ENCODE results near the gene OR8B4. TPM values are rescaled to one million over a fixed set of nuclear protein-coding genes. Genes with fewer than 3 reads are reported as not detected.
A peak's percentile ranks its signal among the peaks of the same experiment; 100 is the strongest.
"Not testable (repeated sequence)": the region's sequence is repeated elsewhere in the genome, so short reads cannot be mapped to it uniquely, and the experiment has no call there.

OR8B4 gene
- total and polyA plus RNA-seq, 2 experiments from 2014 or later, result not detected

DNA sequence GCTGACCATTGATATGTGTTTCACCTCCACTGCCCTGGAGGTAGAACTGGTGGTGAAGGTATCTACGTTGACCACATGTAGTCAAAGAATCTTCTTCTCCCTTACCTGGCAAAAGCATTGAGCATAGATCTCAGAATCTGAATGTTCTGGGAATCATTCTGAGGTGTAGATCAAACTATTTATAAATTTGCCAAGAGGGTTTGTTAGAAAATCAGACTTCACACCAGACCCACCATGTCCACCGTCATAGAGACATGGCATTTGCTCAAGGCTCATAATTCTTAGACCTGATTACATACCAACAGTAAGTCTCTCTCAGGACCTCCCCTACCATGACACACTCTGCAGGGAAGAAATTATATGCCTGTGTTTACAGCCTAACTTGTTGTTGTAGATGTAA lies 40.3 kb downstream of the OR8B4 start, which contains the start of gene OR8B2 (continued):
- TF ChIP-seq, protein P1, sequence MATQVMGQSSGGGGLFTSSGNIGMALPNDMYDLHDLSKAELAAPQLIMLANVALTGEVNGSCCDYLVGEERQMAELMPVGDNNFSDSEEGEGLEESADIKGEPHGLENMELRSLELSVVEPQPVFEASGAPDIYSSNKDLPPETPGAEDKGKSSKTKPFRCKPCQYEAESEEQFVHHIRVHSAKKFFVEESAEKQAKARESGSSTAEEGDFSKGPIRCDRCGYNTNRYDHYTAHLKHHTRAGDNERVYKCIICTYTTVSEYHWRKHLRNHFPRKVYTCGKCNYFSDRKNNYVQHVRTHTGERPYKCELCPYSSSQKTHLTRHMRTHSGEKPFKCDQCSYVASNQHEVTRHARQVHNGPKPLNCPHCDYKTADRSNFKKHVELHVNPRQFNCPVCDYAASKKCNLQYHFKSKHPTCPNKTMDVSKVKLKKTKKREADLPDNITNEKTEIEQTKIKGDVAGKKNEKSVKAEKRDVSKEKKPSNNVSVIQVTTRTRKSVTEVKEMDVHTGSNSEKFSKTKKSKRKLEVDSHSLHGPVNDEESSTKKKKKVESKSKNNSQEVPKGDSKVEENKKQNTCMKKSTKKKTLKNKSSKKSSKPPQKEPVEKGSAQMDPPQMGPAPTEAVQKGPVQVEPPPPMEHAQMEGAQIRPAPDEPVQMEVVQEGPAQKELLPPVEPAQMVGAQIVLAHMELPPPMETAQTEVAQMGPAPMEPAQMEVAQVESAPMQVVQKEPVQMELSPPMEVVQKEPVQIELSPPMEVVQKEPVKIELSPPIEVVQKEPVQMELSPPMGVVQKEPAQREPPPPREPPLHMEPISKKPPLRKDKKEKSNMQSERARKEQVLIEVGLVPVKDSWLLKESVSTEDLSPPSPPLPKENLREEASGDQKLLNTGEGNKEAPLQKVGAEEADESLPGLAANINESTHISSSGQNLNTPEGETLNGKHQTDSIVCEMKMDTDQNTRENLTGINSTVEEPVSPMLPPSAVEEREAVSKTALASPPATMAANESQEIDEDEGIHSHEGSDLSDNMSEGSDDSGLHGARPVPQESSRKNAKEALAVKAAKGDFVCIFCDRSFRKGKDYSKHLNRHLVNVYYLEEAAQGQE (IDR thresholded peaks at IDR 0.05; ENCODE audit: unreplicated experiment), result no peak

DNA sequence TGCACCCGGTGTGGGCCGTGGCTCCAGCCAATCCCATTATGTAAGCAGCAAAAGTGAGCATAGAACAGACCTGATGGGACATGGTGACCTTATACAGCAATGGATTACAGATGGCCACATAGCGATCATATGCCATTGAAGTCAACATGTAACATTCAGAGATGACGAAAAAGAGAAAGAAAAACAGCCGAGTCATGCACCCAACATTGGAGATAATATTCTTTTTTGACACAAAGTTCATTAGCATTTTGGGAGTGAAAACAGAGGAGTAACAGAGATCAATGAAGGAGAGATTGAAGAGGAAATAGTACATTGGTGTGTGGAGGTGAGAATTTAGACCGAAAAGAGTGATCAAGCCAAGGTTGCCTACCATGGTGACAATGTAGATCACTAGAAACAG lies 41.8 kb downstream of the OR8B4 start:
- H3K9me3 Mint-ChIP-seq; ATAC-seq; H3K36me3 ChIP-seq (ENCODE audit: insufficient read depth); H3K27ac ChIP-seq (ENCODE audit: low read depth); H3K4me2 ChIP-seq; H3K27me3 ChIP-seq (ENCODE audit: insufficient read depth); H4K20me1 ChIP-seq (replicated peaks; ENCODE audit: insufficient read depth); H3K27me3 Mint-ChIP-seq (ENCODE audit: insufficient read depth, low read depth, poor library complexity); H3K36me3 Mint-ChIP-seq (ENCODE audit: low read depth); H3K4me1 Mint-ChIP-seq; H3K79me2 ChIP-seq (replicated peaks; ENCODE audit: insufficient read depth); H2AFZ ChIP-seq; H3K9me2 ChIP-seq (ENCODE audit: insufficient read depth); H3K4me3 ChIP-seq; H3K4me3 Mint-ChIP-seq; H3K4me1 ChIP-seq (ENCODE audit: insufficient read depth); H3F3A ChIP-seq (replicated peaks; ENCODE audit: low read depth); DNase-seq (ENCODE audit: low spot score): not testable (repeated sequence)
- peak overlapping the region; percentile 69 for H3K27ac Mint-ChIP-seq

- no peaks in the 10 kb centered on the region for H3K4me1 ChIP-seq (ENCODE audit: insufficient read depth)
- H3K27ac ChIP-seq (ENCODE audit: low read depth), result no peak overlapping the region
- peaks cover 2% of the 10 kb centered on the region; the same call in 1 of the 2 replicates for H3K9me2 ChIP-seq (ENCODE audit: insufficient read depth)
- ATAC-seq (no peak), DNase-seq (ENCODE audit: low spot score) (no peak)
- H3K4me3 Mint-ChIP-seq, result no peak overlapping the region
- H3K27me3 ChIP-seq (ENCODE audit: insufficient read depth), result no peaks in the 10 kb centered on the region
- no peaks in the 10 kb centered on the region for H3K9me3 Mint-ChIP-seq
- H3K4me1 Mint-ChIP-seq, result no peaks in the 10 kb centered on the region
- H3K27me3 Mint-ChIP-seq (ENCODE audit: insufficient read depth, low read depth, poor library complexity), result peaks cover 2% of the 10 kb centered on the region
- H4K20me1 ChIP-seq (replicated peaks; ENCODE audit: insufficient read depth), result no peaks in the 10 kb centered on the region
- H3F3A ChIP-seq (replicated peaks; ENCODE audit: low read depth), result no peaks in the 10 kb centered on the region
- H3K36me3 Mint-ChIP-seq (ENCODE audit: low read depth), result no peaks in the 10 kb centered on the region
- H3K79me2 ChIP-seq (replicated peaks; ENCODE audit: insufficient read depth), result no peaks in the 10 kb centered on the region
- no peaks in the 10 kb centered on the region for H3K36me3 ChIP-seq (ENCODE audit: insufficient read depth)
- H3K4me2 ChIP-seq, result no peak overlapping the region
- H2AFZ ChIP-seq, result no peak overlapping the region
- no peak overlapping the region for H3K27ac Mint-ChIP-seq
- no peak overlapping the region for H3K4me3 ChIP-seq
- TF ChIP-seq, protein P2, sequence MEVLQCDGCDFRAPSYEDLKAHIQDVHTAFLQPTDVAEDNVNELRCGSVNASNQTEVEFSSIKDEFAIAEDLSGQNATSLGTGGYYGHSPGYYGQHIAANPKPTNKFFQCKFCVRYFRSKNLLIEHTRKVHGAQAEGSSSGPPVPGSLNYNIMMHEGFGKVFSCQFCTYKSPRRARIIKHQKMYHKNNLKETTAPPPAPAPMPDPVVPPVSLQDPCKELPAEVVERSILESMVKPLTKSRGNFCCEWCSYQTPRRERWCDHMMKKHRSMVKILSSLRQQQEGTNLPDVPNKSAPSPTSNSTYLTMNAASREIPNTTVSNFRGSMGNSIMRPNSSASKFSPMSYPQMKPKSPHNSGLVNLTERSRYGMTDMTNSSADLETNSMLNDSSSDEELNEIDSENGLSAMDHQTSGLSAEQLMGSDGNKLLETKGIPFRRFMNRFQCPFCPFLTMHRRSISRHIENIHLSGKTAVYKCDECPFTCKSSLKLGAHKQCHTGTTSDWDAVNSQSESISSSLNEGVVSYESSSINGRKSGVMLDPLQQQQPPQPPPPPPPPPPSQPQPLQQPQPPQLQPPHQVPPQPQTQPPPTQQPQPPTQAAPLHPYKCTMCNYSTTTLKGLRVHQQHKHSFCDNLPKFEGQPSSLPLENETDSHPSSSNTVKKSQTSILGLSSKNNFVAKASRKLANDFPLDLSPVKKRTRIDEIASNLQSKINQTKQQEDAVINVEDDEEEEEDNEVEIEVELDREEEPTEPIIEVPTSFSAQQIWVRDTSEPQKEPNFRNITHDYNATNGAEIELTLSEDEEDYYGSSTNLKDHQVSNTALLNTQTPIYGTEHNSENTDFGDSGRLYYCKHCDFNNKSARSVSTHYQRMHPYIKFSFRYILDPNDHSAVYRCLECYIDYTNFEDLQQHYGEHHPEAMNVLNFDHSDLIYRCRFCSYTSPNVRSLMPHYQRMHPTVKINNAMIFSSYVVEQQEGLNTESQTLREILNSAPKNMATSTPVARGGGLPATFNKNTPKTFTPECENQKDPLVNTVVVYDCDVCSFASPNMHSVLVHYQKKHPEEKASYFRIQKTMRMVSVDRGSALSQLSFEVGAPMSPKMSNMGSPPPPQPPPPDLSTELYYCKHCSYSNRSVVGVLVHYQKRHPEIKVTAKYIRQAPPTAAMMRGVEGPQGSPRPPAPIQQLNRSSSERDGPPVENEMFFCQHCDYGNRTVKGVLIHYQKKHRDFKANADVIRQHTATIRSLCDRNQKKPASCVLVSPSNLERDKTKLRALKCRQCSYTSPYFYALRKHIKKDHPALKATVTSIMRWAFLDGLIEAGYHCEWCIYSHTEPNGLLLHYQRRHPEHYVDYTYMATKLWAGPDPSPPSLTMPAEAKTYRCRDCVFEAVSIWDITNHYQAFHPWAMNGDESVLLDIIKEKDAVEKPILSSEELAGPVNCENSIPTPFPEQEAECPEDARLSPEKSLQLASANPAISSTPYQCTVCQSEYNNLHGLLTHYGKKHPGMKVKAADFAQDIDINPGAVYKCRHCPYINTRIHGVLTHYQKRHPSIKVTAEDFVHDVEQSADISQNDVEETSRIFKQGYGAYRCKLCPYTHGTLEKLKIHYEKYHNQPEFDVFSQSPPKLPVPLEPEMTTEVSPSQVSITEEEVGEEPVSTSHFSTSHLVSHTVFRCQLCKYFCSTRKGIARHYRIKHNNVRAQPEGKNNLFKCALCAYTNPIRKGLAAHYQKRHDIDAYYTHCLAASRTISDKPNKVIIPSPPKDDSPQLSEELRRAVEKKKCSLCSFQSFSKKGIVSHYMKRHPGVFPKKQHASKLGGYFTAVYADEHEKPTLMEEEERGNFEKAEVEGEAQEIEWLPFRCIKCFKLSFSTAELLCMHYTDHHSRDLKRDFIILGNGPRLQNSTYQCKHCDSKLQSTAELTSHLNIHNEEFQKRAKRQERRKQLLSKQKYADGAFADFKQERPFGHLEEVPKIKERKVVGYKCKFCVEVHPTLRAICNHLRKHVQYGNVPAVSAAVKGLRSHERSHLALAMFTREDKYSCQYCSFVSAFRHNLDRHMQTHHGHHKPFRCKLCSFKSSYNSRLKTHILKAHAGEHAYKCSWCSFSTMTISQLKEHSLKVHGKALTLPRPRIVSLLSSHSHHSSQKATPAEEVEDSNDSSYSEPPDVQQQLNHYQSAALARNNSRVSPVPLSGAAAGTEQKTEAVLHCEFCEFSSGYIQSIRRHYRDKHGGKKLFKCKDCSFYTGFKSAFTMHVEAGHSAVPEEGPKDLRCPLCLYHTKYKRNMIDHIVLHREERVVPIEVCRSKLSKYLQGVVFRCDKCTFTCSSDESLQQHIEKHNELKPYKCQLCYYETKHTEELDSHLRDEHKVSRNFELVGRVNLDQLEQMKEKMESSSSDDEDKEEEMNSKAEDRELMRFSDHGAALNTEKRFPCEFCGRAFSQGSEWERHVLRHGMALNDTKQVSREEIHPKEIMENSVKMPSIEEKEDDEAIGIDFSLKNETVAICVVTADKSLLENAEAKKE (CRISPR knock-in tag; IDR thresholded peaks at IDR 0.05), result no peak
- TF ChIP-seq, protein P1 (IDR thresholded peaks at IDR 0.05; ENCODE audit: unreplicated experiment), result no peak
- TF ChIP-seq CREB1 (CRISPR knock-in tag; IDR thresholded peaks at IDR 0.05; ENCODE audit: low read depth) (no peak), ZNF114 (CRISPR knock-in tag; IDR thresholded peaks at IDR 0.05) (no peak), EZH2phosphoT487 (IDR thresholded peaks at IDR 0.05; ENCODE audit: unreplicated experiment) (no peak), NANOG (IDR thresholded peaks at IDR 0.05; ENCODE audit: borderline replicate concordance) (no peak)
These were observed 44.1 kb downstream of the OR8B4 start for GRCh38 chr11:124380585-124380984.
